ENCODE results near the gene PRTG.

PRTG gene

DNA sequence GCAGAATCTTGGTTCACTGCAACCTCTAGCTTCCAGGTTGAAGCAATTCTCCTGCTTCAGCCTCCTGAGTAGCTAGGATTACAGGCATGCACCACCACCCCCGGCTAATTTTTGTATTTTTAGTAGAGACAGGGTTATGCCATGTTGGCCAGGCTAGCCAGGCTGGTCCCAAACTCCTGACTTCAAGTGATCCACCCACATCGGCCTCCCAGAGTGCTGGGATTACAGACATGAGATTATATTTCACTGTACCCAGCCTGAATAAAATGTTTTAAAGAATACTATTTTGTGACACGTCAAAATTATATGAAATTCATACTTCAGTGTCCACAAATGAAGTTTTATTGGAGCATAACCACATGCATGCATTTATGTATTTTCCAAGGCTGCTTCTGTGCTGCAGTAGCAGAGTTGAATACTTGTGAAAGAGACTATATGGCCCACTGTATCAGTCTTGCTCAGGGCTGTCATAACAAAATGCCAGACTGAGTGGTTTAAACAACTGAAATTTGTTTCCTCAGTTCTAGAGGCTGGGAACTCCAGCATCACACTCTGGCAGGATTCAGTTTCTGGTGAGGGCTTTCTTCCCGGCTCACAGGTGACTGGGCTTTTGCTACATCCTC, 77.2 kb downstream of the PRTG start:
- Histone ChIP-seq H3K4me1 (ENCODE audit: control insufficient read depth, insufficient read depth, low read length) (peaks cover 23% of the 10 kb centered on the region), H3K27ac (ENCODE audit: low read depth, low read length) (no peak overlapping the region), H3K36me3 (ENCODE audit: control insufficient read depth, insufficient read depth, low read length) (no peaks in the 10 kb centered on the region), H3K9ac (ENCODE audit: low read depth, low read length) (no peak overlapping the region), H3K4me3 (ENCODE audit: low read depth, low read length) (no peak overlapping the region), H3K27me3 (ENCODE audit: control insufficient read depth, insufficient read depth, low read length) (no peaks in the 10 kb centered on the region), H3K9me3 (ENCODE audit: control insufficient read depth, insufficient read depth, low read length) (no peaks in the 10 kb centered on the region)

DNA sequence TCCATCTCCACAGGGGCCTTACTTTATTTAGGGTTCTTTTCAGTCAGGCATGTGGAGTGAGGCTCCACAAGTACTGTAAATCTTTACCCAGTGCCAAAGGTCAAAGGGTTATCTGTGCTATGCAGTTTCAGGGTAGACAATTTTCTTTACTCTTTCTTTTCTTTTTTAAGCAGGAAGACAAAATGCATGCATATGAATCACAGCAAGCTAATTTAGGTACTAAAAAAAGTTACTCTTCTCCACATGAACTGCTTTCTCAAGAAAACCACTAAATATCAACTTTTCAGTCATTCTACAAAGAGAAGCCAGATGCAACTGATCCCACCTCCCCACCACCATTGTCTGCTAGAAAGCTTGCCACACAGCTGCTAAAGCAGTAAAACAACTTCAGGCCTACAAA, 81.5 kb downstream of the PRTG start:
- no peaks in the 10 kb centered on the region for H3K9me3 ChIP-seq (ENCODE audit: control insufficient read depth, insufficient read depth, low read length)
- peaks cover 40% of the 10 kb centered on the region for H3K4me1 ChIP-seq (ENCODE audit: control insufficient read depth, insufficient read depth, low read length)
- H3K9ac ChIP-seq (ENCODE audit: low read depth, low read length), result no peak overlapping the region
- no peaks in the 10 kb centered on the region for H3K36me3 ChIP-seq (ENCODE audit: control insufficient read depth, insufficient read depth, low read length)
- peak overlapping the region; percentile 22; the same call in 1 of the 2 replicates for H3K4me3 ChIP-seq (ENCODE audit: low read depth, low read length)
- no peaks in the 10 kb centered on the region for H3K27me3 ChIP-seq (ENCODE audit: control insufficient read depth, insufficient read depth, low read length)
- peak overlapping the region; percentile 76 for H3K27ac ChIP-seq (ENCODE audit: low read depth, low read length)

DNA sequence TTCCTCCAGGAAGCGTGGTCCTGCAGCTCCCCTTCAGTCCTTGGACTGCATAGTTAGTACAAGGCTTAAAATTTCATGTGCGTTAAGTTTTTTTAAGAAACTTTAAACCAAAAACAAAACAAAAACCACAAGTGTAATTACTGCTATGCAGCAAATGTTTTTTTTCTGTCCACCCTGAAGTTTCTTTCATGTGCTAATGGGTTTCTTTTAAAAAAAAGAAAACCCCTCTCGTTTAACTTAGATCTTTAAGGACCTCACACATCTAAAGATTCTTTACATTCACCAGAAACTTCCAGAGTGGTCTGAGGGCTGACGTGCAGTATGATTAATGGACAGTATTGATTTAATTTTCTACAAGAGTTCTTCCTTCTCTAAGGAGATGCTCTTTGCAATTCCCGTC, 82.8 kb downstream of the PRTG start:
- peak overlapping the region; percentile 76 for H3K27ac ChIP-seq (ENCODE audit: low read depth, low read length)
- H3K4me3 ChIP-seq (ENCODE audit: low read depth, low read length), result no peak overlapping the region
- H3K4me1 ChIP-seq (ENCODE audit: control insufficient read depth, insufficient read depth, low read length), result peaks cover 40% of the 10 kb centered on the region
- H3K9ac ChIP-seq (ENCODE audit: low read depth, low read length), result no peak overlapping the region
- H3K27me3 ChIP-seq (ENCODE audit: control insufficient read depth, insufficient read depth, low read length), result no peaks in the 10 kb centered on the region
- no peaks in the 10 kb centered on the region for H3K9me3 ChIP-seq (ENCODE audit: control insufficient read depth, insufficient read depth, low read length)
- no peaks in the 10 kb centered on the region for H3K36me3 ChIP-seq (ENCODE audit: control insufficient read depth, insufficient read depth, low read length)

DNA sequence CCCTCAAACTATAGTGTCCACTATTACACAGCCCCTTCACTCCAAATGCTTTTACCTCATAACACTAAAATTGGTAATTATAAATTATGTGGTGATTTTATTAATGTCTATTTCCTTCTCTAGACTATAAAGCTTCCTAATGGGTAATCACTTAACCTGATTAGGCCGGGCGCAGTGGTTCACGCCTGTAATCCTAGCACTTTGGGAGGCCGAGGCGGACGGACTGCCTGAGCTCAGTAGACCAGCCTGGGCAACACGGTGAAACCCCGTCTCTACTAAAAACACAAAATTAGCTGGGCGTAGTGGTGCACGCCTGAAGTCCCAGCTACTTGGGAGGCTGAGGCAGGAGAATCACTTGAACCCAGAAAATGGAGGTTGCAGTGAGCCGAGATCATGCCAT, 83.5 kb downstream of the PRTG start:
- no peak overlapping the region for H3K9ac ChIP-seq (ENCODE audit: low read depth, low read length)
- no peaks in the 10 kb centered on the region for H3K27me3 ChIP-seq (ENCODE audit: control insufficient read depth, insufficient read depth, low read length)
- no peaks in the 10 kb centered on the region for H3K36me3 ChIP-seq (ENCODE audit: control insufficient read depth, insufficient read depth, low read length)
- no peak overlapping the region for H3K4me3 ChIP-seq (ENCODE audit: low read depth, low read length)
- peaks cover 40% of the 10 kb centered on the region for H3K4me1 ChIP-seq (ENCODE audit: control insufficient read depth, insufficient read depth, low read length)
- no peaks in the 10 kb centered on the region for H3K9me3 ChIP-seq (ENCODE audit: control insufficient read depth, insufficient read depth, low read length)
- H3K27ac ChIP-seq (ENCODE audit: low read depth, low read length), result no peak overlapping the region

DNA sequence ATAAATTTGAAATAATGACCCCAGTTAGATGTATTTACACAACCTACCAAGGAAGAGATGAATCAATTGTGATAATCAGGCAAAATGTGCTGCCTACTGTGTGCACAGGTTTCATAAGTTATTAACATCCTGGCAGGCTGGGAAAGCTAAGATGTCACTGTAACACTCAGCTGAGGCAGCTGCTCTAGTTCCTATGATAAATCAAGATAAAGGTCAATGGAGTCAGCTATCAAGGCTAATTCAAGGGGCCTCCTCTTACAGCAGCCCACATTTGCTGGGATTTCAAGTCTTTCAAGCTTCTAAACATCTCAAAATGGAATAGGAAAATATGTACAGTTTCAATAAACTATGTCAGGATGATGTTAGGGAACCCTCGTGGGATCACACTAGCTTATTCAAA, 84.1 kb downstream of the PRTG start:
- H3K4me1 ChIP-seq (ENCODE audit: control insufficient read depth, insufficient read depth, low read length), result peaks cover 40% of the 10 kb centered on the region
- H3K27me3 ChIP-seq (ENCODE audit: control insufficient read depth, insufficient read depth, low read length), result no peaks in the 10 kb centered on the region
- no peaks in the 10 kb centered on the region for H3K9me3 ChIP-seq (ENCODE audit: control insufficient read depth, insufficient read depth, low read length)
- no peak overlapping the region for H3K9ac ChIP-seq (ENCODE audit: low read depth, low read length)
- H3K4me3 ChIP-seq (ENCODE audit: low read depth, low read length), result no peak overlapping the region
- no peaks in the 10 kb centered on the region for H3K36me3 ChIP-seq (ENCODE audit: control insufficient read depth, insufficient read depth, low read length)
- no peak overlapping the region for H3K27ac ChIP-seq (ENCODE audit: low read depth, low read length)

DNA sequence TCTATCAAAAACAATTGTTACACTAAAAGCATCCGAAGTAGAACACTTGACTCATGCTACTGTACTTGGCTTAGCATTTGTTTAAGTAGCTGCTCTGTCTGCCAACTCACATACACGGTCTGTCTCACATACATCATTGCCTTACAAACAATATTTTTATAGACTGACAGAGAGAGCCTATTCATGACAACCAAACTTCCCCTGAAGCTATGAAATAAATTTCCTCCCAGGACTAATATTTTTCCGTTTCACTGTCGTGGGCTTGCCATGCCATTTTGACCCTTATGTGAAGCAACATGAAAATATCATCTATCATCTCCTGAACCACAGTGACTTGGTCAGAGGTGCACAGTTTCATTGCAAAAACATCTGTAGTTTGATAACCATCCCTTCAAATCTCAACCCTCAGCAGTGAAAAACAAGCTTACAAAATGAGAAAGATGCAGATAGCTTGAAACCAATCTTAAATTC, 88.4 kb downstream of the PRTG start:
- no peak overlapping the region for H3K9ac ChIP-seq (ENCODE audit: low read depth, low read length)
- H3K9me3 ChIP-seq (ENCODE audit: control insufficient read depth, insufficient read depth, low read length), result no peaks in the 10 kb centered on the region
- no peak overlapping the region for H3K27ac ChIP-seq (ENCODE audit: low read depth, low read length)
- H3K4me1 ChIP-seq (ENCODE audit: control insufficient read depth, insufficient read depth, low read length), result peaks cover 20% of the 10 kb centered on the region
- H3K36me3 ChIP-seq (ENCODE audit: control insufficient read depth, insufficient read depth, low read length), result no peaks in the 10 kb centered on the region
- no peaks in the 10 kb centered on the region for H3K27me3 ChIP-seq (ENCODE audit: control insufficient read depth, insufficient read depth, low read length)
- H3K4me3 ChIP-seq (ENCODE audit: low read depth, low read length), result no peak overlapping the region

DNA sequence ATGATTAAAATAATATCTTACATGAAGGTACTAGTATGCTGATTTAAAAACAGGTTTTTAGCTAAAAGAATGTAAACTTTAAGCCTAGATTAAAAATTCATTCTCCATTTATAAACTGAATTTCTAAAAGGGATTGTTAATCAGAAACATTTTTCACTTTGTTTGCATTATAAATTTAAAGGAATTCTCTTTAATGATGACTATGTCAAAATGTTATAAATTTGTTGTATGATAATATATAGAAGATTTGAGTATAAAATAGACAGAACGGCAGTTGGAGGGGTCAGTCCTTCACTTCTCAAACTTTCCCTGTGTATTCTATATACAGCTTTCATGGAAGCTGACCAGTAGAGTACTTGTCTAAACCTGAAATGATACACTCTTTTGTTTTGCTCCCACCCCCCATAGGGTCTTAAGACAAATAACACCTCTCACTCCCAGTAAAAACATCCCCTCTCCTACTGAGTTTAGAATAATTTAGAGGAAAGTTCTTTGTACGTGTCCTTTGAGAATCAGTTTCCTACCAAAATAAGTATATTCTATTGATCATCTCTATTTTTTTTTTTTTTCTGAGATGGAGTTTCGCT, 90.0 kb downstream of the PRTG start:
- H3K27me3 ChIP-seq (ENCODE audit: control insufficient read depth, insufficient read depth, low read length), result no peaks in the 10 kb centered on the region
- peaks cover 13% of the 10 kb centered on the region for H3K4me1 ChIP-seq (ENCODE audit: control insufficient read depth, insufficient read depth, low read length)
- H3K36me3 ChIP-seq (ENCODE audit: control insufficient read depth, insufficient read depth, low read length), result no peaks in the 10 kb centered on the region
- H3K9ac ChIP-seq (ENCODE audit: low read depth, low read length), result no peak overlapping the region
- H3K9me3 ChIP-seq (ENCODE audit: control insufficient read depth, insufficient read depth, low read length), result no peaks in the 10 kb centered on the region
- H3K27ac ChIP-seq (ENCODE audit: low read depth, low read length), result peak overlapping the region; percentile 2
- H3K4me3 ChIP-seq (ENCODE audit: low read depth, low read length), result no peak overlapping the region

DNA sequence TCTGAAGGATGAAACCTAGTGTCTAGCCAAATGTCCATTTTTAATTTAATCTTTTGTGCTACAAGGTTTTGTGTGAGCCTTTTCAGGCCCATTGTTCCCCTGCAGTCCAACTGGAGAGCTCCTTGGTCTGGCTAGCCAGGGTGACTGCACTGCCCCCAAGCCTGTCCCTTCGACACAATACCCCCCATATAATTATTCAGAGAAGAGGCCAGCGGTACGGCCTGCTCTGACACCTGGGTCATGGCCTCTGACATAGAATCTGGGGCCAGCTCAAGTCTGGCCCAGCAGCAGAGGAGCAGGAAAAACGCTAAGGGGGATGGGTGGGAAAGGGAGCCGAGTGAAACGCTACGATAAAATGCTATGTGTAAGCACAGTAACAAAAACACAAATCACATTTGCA, 90.6 kb downstream of the PRTG start:
- H3K27me3 ChIP-seq (ENCODE audit: control insufficient read depth, insufficient read depth, low read length), result no peaks in the 10 kb centered on the region
- no peaks in the 10 kb centered on the region for H3K9me3 ChIP-seq (ENCODE audit: control insufficient read depth, insufficient read depth, low read length)
- no peak overlapping the region for H3K4me3 ChIP-seq (ENCODE audit: low read depth, low read length)
- peak overlapping the region; percentile 2 for H3K27ac ChIP-seq (ENCODE audit: low read depth, low read length)
- H3K9ac ChIP-seq (ENCODE audit: low read depth, low read length), result no peak overlapping the region
- no peaks in the 10 kb centered on the region for H3K36me3 ChIP-seq (ENCODE audit: control insufficient read depth, insufficient read depth, low read length)
- peaks cover 13% of the 10 kb centered on the region for H3K4me1 ChIP-seq (ENCODE audit: control insufficient read depth, insufficient read depth, low read length)

DNA sequence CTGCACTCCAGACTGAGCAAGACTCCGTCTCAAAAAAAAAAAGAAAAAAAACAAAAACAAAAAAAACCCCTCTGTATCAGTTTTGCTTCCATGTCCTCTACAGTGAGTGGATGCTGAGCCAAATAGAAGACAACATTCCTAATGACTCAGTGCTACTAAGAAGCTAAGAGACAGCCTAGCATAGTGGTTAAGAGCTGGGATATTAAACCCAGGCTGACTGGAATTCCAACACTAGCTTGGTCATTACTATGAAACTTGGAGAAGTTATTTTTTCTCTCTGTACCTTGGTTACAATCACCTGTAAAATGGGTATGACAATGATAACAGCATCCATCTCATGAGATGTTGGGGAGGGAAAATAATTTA, 93.9 kb downstream of the PRTG start:
- peaks cover 13% of the 10 kb centered on the region for H3K4me1 ChIP-seq (ENCODE audit: control insufficient read depth, insufficient read depth, low read length)
- H3K27me3 ChIP-seq (ENCODE audit: control insufficient read depth, insufficient read depth, low read length), result no peaks in the 10 kb centered on the region
- no peak overlapping the region for H3K4me3 ChIP-seq (ENCODE audit: low read depth, low read length)
- no peak overlapping the region for H3K27ac ChIP-seq (ENCODE audit: low read depth, low read length)
- no peak overlapping the region for H3K9ac ChIP-seq (ENCODE audit: low read depth, low read length)
- no peaks in the 10 kb centered on the region for H3K9me3 ChIP-seq (ENCODE audit: control insufficient read depth, insufficient read depth, low read length)
- no peaks in the 10 kb centered on the region for H3K36me3 ChIP-seq (ENCODE audit: control insufficient read depth, insufficient read depth, low read length)

DNA sequence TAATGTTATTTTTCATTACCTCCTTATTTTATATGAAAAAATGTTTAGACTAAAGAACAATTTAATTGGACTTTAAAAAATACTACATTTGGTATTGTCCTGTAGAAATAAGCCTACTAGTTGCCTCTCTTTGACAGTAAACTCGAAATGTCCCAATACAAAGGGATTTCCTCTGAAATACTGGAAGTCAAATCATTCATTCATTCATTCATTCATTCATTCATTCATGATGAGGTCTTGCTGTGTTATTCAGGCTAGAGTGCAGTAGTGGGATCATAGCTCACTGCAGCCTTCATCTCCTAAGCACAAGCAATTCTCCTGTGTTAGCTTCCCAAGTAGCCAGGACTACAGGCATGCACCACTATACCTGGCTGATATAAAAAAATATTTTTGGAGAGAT, 104.2 kb downstream of the PRTG start:
- H3K4me1 ChIP-seq (ENCODE audit: control insufficient read depth, insufficient read depth, low read length), result no peaks in the 10 kb centered on the region
- H3K9ac ChIP-seq (ENCODE audit: low read depth, low read length), result no peak overlapping the region
- no peak overlapping the region for H3K4me3 ChIP-seq (ENCODE audit: low read depth, low read length)
- H3K36me3 ChIP-seq (ENCODE audit: control insufficient read depth, insufficient read depth, low read length), result no peaks in the 10 kb centered on the region
- no peaks in the 10 kb centered on the region for H3K9me3 ChIP-seq (ENCODE audit: control insufficient read depth, insufficient read depth, low read length)
- no peaks in the 10 kb centered on the region for H3K27me3 ChIP-seq (ENCODE audit: control insufficient read depth, insufficient read depth, low read length)
- H3K27ac ChIP-seq (ENCODE audit: low read depth, low read length), result no peak overlapping the region

DNA sequence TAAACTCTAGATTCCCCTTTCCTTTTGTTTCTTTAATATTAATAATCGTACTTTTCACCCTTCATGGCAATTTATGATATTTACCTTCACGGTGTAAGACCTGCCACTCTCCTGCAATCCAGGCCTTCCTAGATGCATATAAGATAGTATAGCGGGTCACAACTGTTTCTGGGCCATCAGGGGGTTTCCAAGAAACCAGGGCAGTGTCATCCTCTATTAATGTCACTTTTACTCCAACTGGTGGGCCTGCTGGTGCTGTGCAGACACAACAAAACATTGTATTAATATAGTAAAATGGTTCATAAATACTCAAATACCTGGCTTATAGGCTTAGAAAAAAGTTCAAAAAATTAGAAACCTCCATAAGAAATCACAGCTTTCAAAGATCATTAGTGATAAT, 105.9 kb downstream of the PRTG start:
- Histone ChIP-seq H3K36me3 (ENCODE audit: control insufficient read depth, insufficient read depth, low read length) (no peaks in the 10 kb centered on the region), H3K9me3 (ENCODE audit: control insufficient read depth, insufficient read depth, low read length) (no peaks in the 10 kb centered on the region), H3K27ac (ENCODE audit: low read depth, low read length) (no peak overlapping the region), H3K9ac (ENCODE audit: low read depth, low read length) (no peak overlapping the region), H3K4me1 (ENCODE audit: control insufficient read depth, insufficient read depth, low read length) (no peaks in the 10 kb centered on the region), H3K27me3 (ENCODE audit: control insufficient read depth, insufficient read depth, low read length) (no peaks in the 10 kb centered on the region), H3K4me3 (ENCODE audit: low read depth, low read length) (no peak overlapping the region)
